ENCODE data around the gene FOXL1.

DNA sequence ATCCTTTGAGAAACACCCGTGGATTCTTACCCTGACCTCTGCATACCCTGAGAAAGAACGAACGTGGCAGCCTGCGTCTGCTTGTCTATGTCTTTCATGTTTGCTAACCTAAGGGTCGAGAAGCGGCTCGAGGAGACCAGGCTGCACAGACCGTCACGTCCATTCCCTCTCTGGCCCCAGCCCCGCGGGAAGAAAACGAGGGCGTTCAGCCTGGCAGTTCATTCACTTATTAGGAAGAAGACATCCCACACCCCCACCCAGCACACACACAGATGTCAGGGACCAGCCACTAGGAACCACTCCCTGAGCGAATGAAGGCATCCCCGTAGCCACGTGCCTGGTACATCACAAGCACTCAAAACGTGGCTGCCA lies 22.7 kb upstream of the FOXL1 start:
- TF ChIP-seq ZBTB7A (IDR thresholded peaks at IDR 0.05; ENCODE audit: low read depth) (no peak), TAF1 (IDR thresholded peaks at IDR 0.05; ENCODE audit: low read depth) (no peak)
